Measurements from ENCODE around the gene TDRKH.
"Not testable (repeated sequence)": the region's sequence is repeated elsewhere in the genome, so short reads cannot be mapped to it uniquely, and the experiment has no call there.

TDRKH gene

GRCh38 chr1:151762941-151763921, 27.1 kb downstream of the TDRKH start, which contains the start of gene MRPL9:
Gene MRPL9 (minus strand): TSS chr1:151763496. CDS start chr1:151763479, 17 bp downstream.
- DNase-seq (ENCODE audit: low read depth), result peak; percentile 65

GRCh38 chr1:151760597-151761385, 29.5 kb downstream of the TDRKH start:
- no peak for DNase-seq (ENCODE audit: low read depth)

GRCh38 chr1:151759241-151759640, 31.1 kb downstream of the TDRKH start:
- no peak for DNase-seq (ENCODE audit: low read depth)

- no peak for DNase-seq (ENCODE audit: low read depth)
Measured at GRCh38 chr1:151756291-151756690, 34.0 kb downstream of the TDRKH start.

GRCh38 chr1:151741516-151741915, 48.8 kb downstream of the TDRKH start:
- DNase-seq (ENCODE audit: low read depth), result no peak

- DNase-seq (ENCODE audit: low read depth), result no peak
Measured at GRCh38 chr1:151739590-151740355, 50.5 kb downstream of the TDRKH start.

- no peak for DNase-seq (ENCODE audit: low read depth)
Measured at GRCh38 chr1:151737479-151737878, 52.8 kb downstream of the TDRKH start.

- DNase-seq (ENCODE audit: low read depth), result no peak
Measured at GRCh38 chr1:151737026-151737425, 53.3 kb downstream of the TDRKH start.

GRCh38 chr1:151733995-151734394, 56.3 kb downstream of the TDRKH start:
- DNase-seq (ENCODE audit: low read depth), result not testable (repeated sequence)

GRCh38 chr1:151733126-151733525, 57.2 kb downstream of the TDRKH start:
- no peak for DNase-seq (ENCODE audit: low read depth)

GRCh38 chr1:151729966-151730291, 60.4 kb downstream of the TDRKH start:
- DNase-seq (ENCODE audit: low read depth), result no peak

GRCh38 chr1:151729157-151729965, 60.9 kb downstream of the TDRKH start:
- DNase-seq (ENCODE audit: low read depth), result no peak

GRCh38 chr1:151728151-151729054, 61.9 kb downstream of the TDRKH start:
- no peak for DNase-seq (ENCODE audit: low read depth)

GRCh38 chr1:151723726-151724370, 66.5 kb downstream of the TDRKH start:
- no peak for DNase-seq (ENCODE audit: low read depth)

Measured in stimulated activated CD8-positive, alpha-beta memory T cell treated with anti-CD3 and anti-CD28 coated beads, Interleukin-15, amount 100 ng/mL, for 24 hours (primary cell).